ENCODE measurements around the gene CDC45.

DNA sequence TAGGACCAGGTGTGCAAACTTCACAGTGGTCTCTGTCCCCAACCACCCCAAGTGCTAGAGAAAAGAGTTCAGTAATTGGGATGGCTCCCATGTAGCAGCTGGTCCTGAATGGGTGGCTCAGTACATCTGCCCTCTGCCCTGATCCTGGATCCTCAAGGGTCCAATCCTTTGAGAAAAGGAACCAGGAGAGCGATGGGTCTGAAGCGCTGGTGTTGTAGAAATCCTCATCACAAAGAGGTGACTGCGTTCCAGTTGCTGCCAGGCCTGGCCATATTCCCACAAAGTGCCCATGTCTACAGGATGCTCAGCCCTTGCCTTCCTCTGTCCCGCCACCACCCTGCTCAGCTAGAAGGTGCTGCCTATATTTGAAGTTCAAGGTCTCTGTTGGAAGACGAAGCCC lies 26.0 kb upstream of the CDC45 start:
- TF ChIP-seq CTCF (IDR thresholded peaks at IDR 0.05) = no peak
- TF ChIP-seq POLR2A (IDR thresholded peaks at IDR 0.05) = no peak

Data from adrenal gland (tissue), 5 donors.